Heart left ventricle (tissue), 13 donors: ENCODE data around the gene AQP6.

ENCODE experiments used
- POLR2A ChIP-seq, 2 donors: fragments of 450-650 bp; IDR thresholded peaks; one replicate each; pipeline ENCODE4 v1.6.1; 2017; ENCODE audit warnings: antibody characterized with exemption in 2 of 2, mild to moderate bottlenecking in 2 of 2, moderate library complexity in 2 of 2
- TF ChIP-seq, protein P1 (sequence below), 12 donors: fragments of 200-600 bp; sonication (generic) in 4 of 12; IDR thresholded peaks; one replicate each; pipeline versions ENCODE4 v1.5.0 to v1.8.0; 2018 to 2022; ENCODE audit warnings: antibody characterized with exemption in 12 of 12, mild to moderate bottlenecking in 5 of 12
- donor health status: ischemic (EF 13 %, LVEDD 7.1; RV severe dilation, severe dysfunction).
- donor health status: DM: no; HTN: yes; CAD: no.
- donor health status: DM: no; HTN: no; CAD: no.
- donor health status: ischemic (EF 25% LVEDD 6.9; RV normal size, moderate dysfunction).
- donor health status: ischemic (EF 25% LVEDD 5.7; RV mildly dilated, moderate dysfunction).
- donor health status: ischemic (EF 35%, LVEDD 5.7; RV mildly dilated, moderate dysfunction).
- donor health status: nonischemic (EF 11% LVEDD 7.7; RV severe dilation, severe dysfunction).
- donor health status: DM: yes; HTN: yes; CAD: no.
- donor health status: PGD.
- donor health status: ischemic (EF 29% LVEDD 5.4; RV normal size, mild dysfunction).
- donor health status: nonischemic (EF 23%, LVEDD 6.1; RV moderate dilation, normal function).

DNA sequence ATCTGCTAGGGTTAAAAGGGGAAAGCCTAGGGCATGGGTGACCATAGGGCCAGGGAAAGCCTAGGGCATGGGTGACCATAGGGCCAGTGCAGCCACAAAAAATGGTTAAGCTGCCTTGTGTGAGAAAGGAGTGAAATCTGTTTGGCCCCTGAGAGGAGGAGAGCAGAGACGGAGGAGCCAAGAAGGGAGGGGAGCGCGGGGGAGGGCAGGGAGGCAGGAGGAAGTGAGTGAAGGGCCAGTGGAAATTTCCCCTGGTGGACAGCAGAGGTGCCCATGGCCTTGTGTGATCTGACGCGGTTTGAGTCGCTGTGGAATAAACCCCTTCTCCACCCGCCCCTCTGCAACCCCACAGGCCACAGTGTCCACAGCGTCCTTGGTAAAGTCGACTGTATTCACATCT is 618 bp upstream of the AQP6 start:
- TF ChIP-seq, protein P1, sequence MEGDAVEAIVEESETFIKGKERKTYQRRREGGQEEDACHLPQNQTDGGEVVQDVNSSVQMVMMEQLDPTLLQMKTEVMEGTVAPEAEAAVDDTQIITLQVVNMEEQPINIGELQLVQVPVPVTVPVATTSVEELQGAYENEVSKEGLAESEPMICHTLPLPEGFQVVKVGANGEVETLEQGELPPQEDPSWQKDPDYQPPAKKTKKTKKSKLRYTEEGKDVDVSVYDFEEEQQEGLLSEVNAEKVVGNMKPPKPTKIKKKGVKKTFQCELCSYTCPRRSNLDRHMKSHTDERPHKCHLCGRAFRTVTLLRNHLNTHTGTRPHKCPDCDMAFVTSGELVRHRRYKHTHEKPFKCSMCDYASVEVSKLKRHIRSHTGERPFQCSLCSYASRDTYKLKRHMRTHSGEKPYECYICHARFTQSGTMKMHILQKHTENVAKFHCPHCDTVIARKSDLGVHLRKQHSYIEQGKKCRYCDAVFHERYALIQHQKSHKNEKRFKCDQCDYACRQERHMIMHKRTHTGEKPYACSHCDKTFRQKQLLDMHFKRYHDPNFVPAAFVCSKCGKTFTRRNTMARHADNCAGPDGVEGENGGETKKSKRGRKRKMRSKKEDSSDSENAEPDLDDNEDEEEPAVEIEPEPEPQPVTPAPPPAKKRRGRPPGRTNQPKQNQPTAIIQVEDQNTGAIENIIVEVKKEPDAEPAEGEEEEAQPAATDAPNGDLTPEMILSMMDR (IDR thresholded peaks at IDR 0.05), result no peak
- TF ChIP-seq POLR2A (IDR thresholded peaks at IDR 0.05), result no peak
